Transverse colon (tissue), 4 donors: ENCODE measurements around the gene CLMN. TPM values are rescaled to one million over a fixed set of nuclear protein-coding genes. Genes with fewer than 3 reads are reported as not detected.

Source experiments
- DNase-seq: peaks from one replicate; pipeline ENCODE4 v3.0.0-alpha.2; 2019
- H3K27ac ChIP-seq, 4 donors: fragments of 200-600 bp; sonication (generic); 2 replicates each; pipeline ENCODE4 v1.5.1; 2016 to 2018; ENCODE audit warnings: inconsistent platforms in 4 of 4
- H3K27me3 ChIP-seq: fragments of 200-600 bp; sonication (generic); 2 replicates; pipeline ENCODE4 v1.5.1; 2017; ENCODE audit warnings: inconsistent platforms
- H3K36me3 ChIP-seq, 4 donors: fragments of 200-600 bp; sonication (generic); 2 replicates each; pipeline ENCODE4 v1.5.1; 2017 to 2019; ENCODE audit warnings: inconsistent platforms in 4 of 4
- H3K4me1 ChIP-seq, 4 donors: fragments of 200-600 bp; sonication (generic); 2 replicates each; pipeline ENCODE4 v1.5.1; 2017 to 2020; ENCODE audit warnings: inconsistent platforms in 4 of 4
- H3K4me3 ChIP-seq, 4 donors: fragments of 200-600 bp; sonication (generic); 1 replicate in 1 of 4; 2 replicates in 3 of 4; pipeline versions ENCODE4 v1.5.1 to v1.6.1; 2017 to 2019; ENCODE audit warnings: inconsistent platforms in 4 of 4
- H3K9me3 ChIP-seq, 2 donors: fragments of 200-600 bp; sonication (generic); 2 replicates each; pipeline ENCODE4 v1.5.1; 2017 to 2019; ENCODE audit warnings: inconsistent platforms in 2 of 2
- EP300 ChIP-seq: sonication (generic); formaldehyde crosslinking; IDR thresholded peaks from one replicate; pipeline ENCODE4 v1.6.1; 2017; ENCODE audit warnings: antibody characterized with exemption, low read depth
- POLR2A ChIP-seq: fragments of 450-650 bp; IDR thresholded peaks from one replicate; pipeline ENCODE4 v1.6.1; 2016; ENCODE audit warnings: antibody characterized with exemption, mild to moderate bottlenecking, moderate library complexity
- POLR2AphosphoS5 ChIP-seq, 3 donors: sonication (generic); formaldehyde crosslinking; IDR thresholded peaks; one replicate each; pipeline ENCODE4 v1.6.1; 2016; ENCODE audit warnings: antibody characterized with exemption in 3 of 3
- WGBS, 2 donors: methylation state at CpG; one replicate each; pipeline ENCODE4 v1.1.5; 2018; ENCODE audit warnings: low coverage in 1 of 2; 5-methylcytosine and 5-hydroxymethylcytosine counted together
- in situ Hi-C, 4 donors: fragments of 200-750 bp; cut with MboI; loops; one replicate each; pipeline versions ENCODE4 v1.15.0 to v1.15.1; 2017; ENCODE audit warnings: low sequenced_read_pairs in 3 of 4, low pct_ligation_motif_present in 1 of 4, low pct_unique_long_range_greater_than_20kb in 1 of 4
- intact Hi-C: fragments of 100-400 bp; cut with DNase I; formaldehyde crosslinking; loops from one replicate; pipeline ENCODE4 v1.15.1; 2023; ENCODE audit warnings: low total_unique reads
- total RNA-seq, 4 donors: library from RNA; depleted of rRNA; stranded (reverse); fragments of >200 nt; gene quantifications; one replicate each; pipeline ENCODE4 v1.1.0, GENCODE V29; 2016
- TF ChIP-seq, protein P1 (sequence below), 5 experiments: fragments of 200-600 bp in 3 of 5; fragments of 450-650 bp in 2 of 5; sonication (generic) in 3 of 5; IDR thresholded peaks; 1 replicate in 2 of 5; 2 replicates in 3 of 5; pipeline ENCODE4 v1.5.1; 2016 to 2017; ENCODE audit warnings: antibody characterized with exemption in 5 of 5, inconsistent platforms in 3 of 5, mild to moderate bottlenecking in 2 of 5, moderate library complexity in 1 of 5

CLMN gene
- total RNA-seq, 4 donors from 2014 or later, result 71.1 to 118 (median 90.1) TPM

DNA sequence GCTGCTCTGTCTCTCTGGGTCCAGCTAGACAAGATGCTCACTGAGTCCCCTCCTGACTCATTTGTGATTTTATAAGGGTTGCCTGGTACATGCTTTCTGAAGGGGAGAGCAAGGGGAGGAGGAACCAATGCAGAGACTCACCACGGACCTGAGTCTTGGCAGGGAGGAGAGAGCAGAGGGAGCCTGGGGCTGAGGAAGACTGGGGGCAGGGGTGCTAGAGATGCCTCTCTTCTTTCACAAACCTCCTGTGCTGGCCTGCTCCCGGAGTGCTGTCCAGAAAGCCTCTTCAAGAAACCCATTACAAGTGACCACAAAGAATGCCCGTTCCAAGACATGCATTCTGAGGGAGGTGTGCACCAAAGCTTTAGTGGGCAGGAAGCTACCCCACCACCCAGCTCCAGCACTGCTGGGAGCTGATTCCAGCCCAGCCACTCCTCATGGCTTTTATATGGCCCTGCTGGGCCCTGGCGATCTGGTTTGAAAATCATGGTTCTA is 129.3 kb downstream of the CLMN start:
- intact Hi-C loops (no loop called here), in situ Hi-C loops (no loop called here)
- H3K4me3 ChIP-seq, result no peak overlapping the region
- no peaks in the 10 kb centered on the region for H3K9me3 ChIP-seq
- no peak for DNase-seq
- no peak overlapping the region for H3K27ac ChIP-seq
- H3K27me3 ChIP-seq, result no peaks in the 10 kb centered on the region
- H3K36me3 ChIP-seq, result no peaks in the 10 kb centered on the region
- no peak for TF ChIP-seq POLR2AphosphoS5 (IDR thresholded peaks at IDR 0.05)
- H3K4me1 ChIP-seq, result peaks cover 2 to 17% (median 6%) of the 10 kb centered on the region in 4 donors
- 81 to 83% methylated on average over 3 to 4 of the region's 4 CpGs for WGBS, 2 donors

DNA sequence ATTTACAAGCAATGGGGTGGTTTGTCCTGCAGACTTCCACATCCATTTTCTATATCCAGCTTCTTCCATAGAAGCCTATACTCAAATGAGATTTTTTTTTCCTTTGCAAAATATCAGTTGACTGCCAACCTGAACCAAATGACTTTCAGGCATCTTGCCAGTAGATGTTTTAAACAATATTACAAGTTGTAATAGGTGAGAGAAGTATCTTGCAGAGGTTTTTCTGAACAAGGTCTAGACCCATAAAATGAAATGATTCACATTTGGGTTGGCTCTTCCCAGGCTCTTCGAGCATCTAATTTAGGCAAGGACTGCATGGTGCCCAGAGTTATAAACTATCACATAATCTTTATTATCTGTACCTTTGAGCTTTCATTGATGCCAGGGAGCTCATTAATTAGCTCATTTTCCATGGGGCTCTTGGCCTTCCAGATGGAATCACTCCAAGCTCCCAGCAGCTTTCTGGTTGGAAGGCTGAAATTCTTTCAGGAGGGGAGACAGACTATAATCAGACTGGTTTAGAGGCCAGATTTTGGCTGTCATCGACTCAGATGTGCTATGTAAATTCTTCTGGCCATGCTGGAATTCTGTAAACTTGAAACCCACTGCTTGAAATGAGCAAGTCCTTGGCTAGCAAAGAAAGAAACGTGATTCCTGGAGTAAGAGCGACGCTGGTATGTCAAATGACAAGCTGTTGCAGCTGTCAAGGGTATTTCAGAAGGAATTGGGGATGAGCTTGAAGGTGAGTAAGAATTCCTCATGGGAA is 130.2 kb downstream of the CLMN start:
- no peaks in the 10 kb centered on the region for H3K27me3 ChIP-seq
- H3K36me3 ChIP-seq, result no peaks in the 10 kb centered on the region
- TF ChIP-seq POLR2AphosphoS5 (IDR thresholded peaks at IDR 0.05), result no peak
- no peak for TF ChIP-seq EP300
- TF ChIP-seq, protein P1, sequence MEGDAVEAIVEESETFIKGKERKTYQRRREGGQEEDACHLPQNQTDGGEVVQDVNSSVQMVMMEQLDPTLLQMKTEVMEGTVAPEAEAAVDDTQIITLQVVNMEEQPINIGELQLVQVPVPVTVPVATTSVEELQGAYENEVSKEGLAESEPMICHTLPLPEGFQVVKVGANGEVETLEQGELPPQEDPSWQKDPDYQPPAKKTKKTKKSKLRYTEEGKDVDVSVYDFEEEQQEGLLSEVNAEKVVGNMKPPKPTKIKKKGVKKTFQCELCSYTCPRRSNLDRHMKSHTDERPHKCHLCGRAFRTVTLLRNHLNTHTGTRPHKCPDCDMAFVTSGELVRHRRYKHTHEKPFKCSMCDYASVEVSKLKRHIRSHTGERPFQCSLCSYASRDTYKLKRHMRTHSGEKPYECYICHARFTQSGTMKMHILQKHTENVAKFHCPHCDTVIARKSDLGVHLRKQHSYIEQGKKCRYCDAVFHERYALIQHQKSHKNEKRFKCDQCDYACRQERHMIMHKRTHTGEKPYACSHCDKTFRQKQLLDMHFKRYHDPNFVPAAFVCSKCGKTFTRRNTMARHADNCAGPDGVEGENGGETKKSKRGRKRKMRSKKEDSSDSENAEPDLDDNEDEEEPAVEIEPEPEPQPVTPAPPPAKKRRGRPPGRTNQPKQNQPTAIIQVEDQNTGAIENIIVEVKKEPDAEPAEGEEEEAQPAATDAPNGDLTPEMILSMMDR (IDR thresholded peaks at IDR 0.05), result no peak
- no peak for TF ChIP-seq POLR2A
- DNase-seq, result no peak
- no peaks in the 10 kb centered on the region for H3K9me3 ChIP-seq
- peaks cover 11 to 25% (median 12%) of the 10 kb centered on the region in 4 donors for H3K4me1 ChIP-seq
- H3K27ac ChIP-seq, result no peak overlapping the region
- 47 to 61% methylated on average over 5 of the region's 5 CpGs for WGBS, 2 donors
- H3K4me3 ChIP-seq, result no peak overlapping the region
- intact Hi-C loops (no loop called here), in situ Hi-C loops (no loop called here)

DNA sequence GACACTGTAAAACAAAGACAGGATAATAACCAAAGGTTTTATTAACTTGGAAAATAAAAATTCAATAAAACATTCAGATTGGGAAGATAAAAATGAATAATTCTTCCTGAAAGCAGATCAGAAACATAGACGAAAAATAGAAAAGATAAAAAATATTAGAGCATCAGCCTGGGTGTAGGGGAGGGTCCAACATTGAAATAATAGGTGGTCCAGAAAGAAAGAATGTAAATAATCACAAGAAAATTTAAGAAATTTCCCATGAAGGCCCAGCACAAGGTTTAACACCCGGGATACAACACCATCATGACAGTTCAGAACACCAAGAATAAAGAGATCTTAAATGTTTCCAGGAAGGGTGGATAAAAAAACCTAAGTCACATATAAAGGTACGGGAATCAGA is 131.3 kb downstream of the CLMN start:
- Histone ChIP-seq H3K27ac (no peak overlapping the region), H3K4me3 (no peak overlapping the region), H3K4me1 (peaks cover 12 to 37% (median 23%) of the 10 kb centered on the region in 4 donors), H3K9me3 (no peaks in the 10 kb centered on the region), H3K36me3 (no peaks in the 10 kb centered on the region), H3K27me3 (no peaks in the 10 kb centered on the region)
- intact Hi-C loops (no loop called here), in situ Hi-C loops (no loop called here)
- 78 to 86% methylated on average over 1 to 3 of the region's 3 CpGs for WGBS, 2 donors
- TF ChIP-seq POLR2A, result no peak
- TF ChIP-seq EP300, result no peak
- no peak for TF ChIP-seq POLR2AphosphoS5 (IDR thresholded peaks at IDR 0.05)
- TF ChIP-seq, protein P1 (IDR thresholded peaks at IDR 0.05), result no peak
- DNase-seq, result no peak

DNA sequence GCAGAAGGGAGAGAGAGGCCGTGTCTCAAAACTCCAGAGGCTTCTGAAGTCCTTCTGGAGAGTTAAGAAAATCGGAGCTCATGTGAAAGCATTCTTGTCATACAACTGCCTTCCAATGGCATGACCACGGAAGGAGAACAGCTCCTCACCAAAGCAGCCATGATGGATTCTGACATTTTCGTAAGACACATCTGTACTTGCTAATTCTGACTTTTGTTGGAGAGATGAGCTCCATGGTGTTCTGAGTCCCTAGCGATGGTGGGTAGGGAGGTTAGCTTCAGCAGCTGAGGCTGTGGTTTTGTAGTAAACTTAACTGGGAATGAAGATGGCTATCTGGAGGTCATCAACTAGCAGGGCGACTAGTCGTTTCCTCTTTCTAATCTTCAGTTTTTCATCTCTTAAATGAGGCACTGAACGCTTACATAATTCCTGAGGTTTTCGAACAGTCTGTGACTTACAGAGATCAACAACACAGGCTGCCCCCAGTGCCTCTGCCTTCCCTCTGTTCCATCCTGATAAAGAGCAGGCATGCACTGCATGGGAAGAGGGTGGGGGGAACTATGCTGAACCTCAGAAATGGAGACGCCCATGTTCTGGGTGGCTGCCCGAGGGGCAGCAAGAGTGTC is 133.8 kb downstream of the CLMN start:
- H3K27ac ChIP-seq, result peak overlapping the region; percentile 65 to 82 (median 70)
- peaks cover 15 to 43% (median 32%) of the 10 kb centered on the region in 4 donors for H3K4me1 ChIP-seq
- H3K9me3 ChIP-seq, result no peaks in the 10 kb centered on the region
- H3K27me3 ChIP-seq, result no peaks in the 10 kb centered on the region
- in situ Hi-C loops (no loop called here), intact Hi-C loops (no loop called here)
- WGBS, 2 donors, result 72 to 73% methylated on average over 8 to 11 of the region's 11 CpGs
- H3K36me3 ChIP-seq, result no peaks in the 10 kb centered on the region
- TF ChIP-seq POLR2A, result peak; percentile 18
- no peak for TF ChIP-seq EP300
- DNase-seq, result no peak
- H3K4me3 ChIP-seq, result no peak overlapping the region

DNA sequence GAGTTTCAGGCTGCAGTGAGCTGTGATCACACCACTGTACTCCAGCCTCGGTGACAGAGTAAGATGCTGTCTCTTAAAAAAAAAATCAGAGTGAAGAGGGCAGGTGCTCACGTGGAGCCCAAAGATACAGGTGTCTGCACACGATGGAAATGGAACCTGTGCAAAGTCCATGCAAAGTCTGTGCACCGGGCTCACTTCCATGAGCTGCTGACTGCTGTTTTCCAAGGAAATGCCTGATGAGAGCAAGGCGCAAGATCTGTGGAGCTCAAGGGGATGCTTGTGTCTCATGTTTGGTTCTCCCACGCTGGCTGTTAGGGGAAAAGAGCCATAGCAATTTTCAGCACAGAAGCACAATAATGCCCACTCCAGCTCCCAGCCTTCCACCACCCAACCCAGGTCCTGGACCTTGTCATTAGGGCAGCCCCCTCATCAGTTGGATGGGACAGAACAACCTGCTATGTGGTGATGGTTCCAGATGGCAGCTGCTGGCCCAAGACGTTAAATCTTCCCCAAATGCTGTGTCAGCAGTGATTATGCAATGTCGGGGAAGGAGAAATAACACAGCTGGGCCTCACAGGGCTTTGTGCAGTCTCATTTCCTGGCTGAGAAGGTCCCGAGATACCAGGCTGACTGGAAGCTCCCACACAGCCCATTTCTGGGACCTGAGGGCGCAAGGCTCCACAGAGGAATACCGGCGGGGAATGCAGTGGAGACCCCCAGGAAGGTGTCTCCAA is 134.5 kb downstream of the CLMN start:
- Histone ChIP-seq H3K27me3 (no peaks in the 10 kb centered on the region), H3K9me3 (no peaks in the 10 kb centered on the region), H3K4me3 (no peak overlapping the region), H3K4me1 (peaks cover 14 to 42% (median 32%) of the 10 kb centered on the region in 4 donors), H3K27ac (peak overlapping the region; percentile 65 to 82 (median 70)), H3K36me3 (no peaks in the 10 kb centered on the region)
- TF ChIP-seq, protein P1 (IDR thresholded peaks at IDR 0.05), result no peak
- peak; percentile 76 to 85 (median 84) for TF ChIP-seq POLR2AphosphoS5 (IDR thresholded peaks at IDR 0.05)
- intact Hi-C loops, result no loop called here
- peak; percentile 53 for DNase-seq
- WGBS, 2 donors, result 58 to 59% methylated on average over 4 to 12 of the region's 12 CpGs
- in situ Hi-C loops, result no loop called here
